Thymus (tissue), 11 donors: Measurements from ENCODE around the gene SYT2. TPM values are rescaled to one million over a fixed set of nuclear protein-coding genes. Genes with fewer than 3 reads are reported as not detected.
"Not testable (repeated sequence)": the region's sequence is repeated elsewhere in the genome, so short reads cannot be mapped to it uniquely, and the experiment has no call there.

Experiments
- DNase-seq, 9 donors: peaks; one replicate each; pipeline ENCODE4 v3.0.0-alpha.2; 2013; ENCODE audit warnings: low spot score in 9 of 9, low read depth in 6 of 9, missing footprints in 1 of 9
- H3K27ac ChIP-seq, 2 donors: one replicate each; pipeline ENCODE4 v1.5.1; 2013; ENCODE audit warnings: control low read depth in 1 of 2, low read depth in 1 of 2, low read length in 1 of 2, mild to moderate bottlenecking in 1 of 2, moderate library complexity in 1 of 2
- H3K27me3 ChIP-seq, 2 donors: one replicate each; pipeline ENCODE4 v1.5.1; 2013; ENCODE audit warnings: low read length in 1 of 2; ENCODE audit not compliant: control insufficient read depth in 2 of 2, insufficient read depth in 1 of 2
- H3K36me3 ChIP-seq, 2 donors: one replicate each; pipeline ENCODE4 v1.5.1; 2013; ENCODE audit warnings: low read length in 1 of 2, mild to moderate bottlenecking in 1 of 2, moderate library complexity in 1 of 2; ENCODE audit not compliant: control insufficient read depth in 2 of 2, insufficient read depth in 2 of 2
- H3K4me1 ChIP-seq, 2 donors: one replicate each; pipeline ENCODE4 v1.5.1; 2013; ENCODE audit warnings: low read length in 2 of 2; ENCODE audit not compliant: control insufficient read depth in 2 of 2, insufficient read depth in 2 of 2
- H3K4me3 ChIP-seq, 2 donors: one replicate each; pipeline ENCODE4 v1.5.1; 2013; ENCODE audit warnings: low read length in 2 of 2, control low read depth in 1 of 2, mild to moderate bottlenecking in 1 of 2
- H3K9me3 ChIP-seq, 2 donors: one replicate each; pipeline ENCODE4 v1.5.1; 2013; ENCODE audit warnings: low read length in 1 of 2, mild to moderate bottlenecking in 1 of 2; ENCODE audit not compliant: control insufficient read depth in 2 of 2, insufficient read depth in 1 of 2
- WGBS: extraction: QIAGEN DNeasy Blood & Tissue Kit; methylation state at CpG from one replicate; pipeline ENCODE4 v1.1.7; 2013; 5-methylcytosine and 5-hydroxymethylcytosine counted together
- polyA plus RNA-seq: library from polyadenylated mRNA; stranded (reverse); fragments of 200-250 nt; gene quantifications from one replicate; pipeline ENCODE4 v1.2.3, GENCODE V29; 2013
- total RNA-seq: library from RNA; stranded (reverse); fragments of 120-200 nt; gene quantifications from one replicate; pipeline ENCODE4 v1.2.4, GENCODE V29; 2013
- donor health status: healthy.

Gene SYT2
- total and polyA plus RNA-seq, 2 donors, result 0.05 to 0.09 TPM

GRCh38 chr1:202733251-202733650 is 23.0 kb upstream of the SYT2 start:
- DNase-seq, result no peak
- peaks cover 45 to 83% of the 10 kb centered on the region in 2 donors for H3K36me3 ChIP-seq
- H3K4me1 ChIP-seq, result no peaks in the 10 kb centered on the region
- no peaks in the 10 kb centered on the region for H3K9me3 ChIP-seq
- WGBS, result 98% methylated on average over 10 of the region's 10 CpGs
- no peak overlapping the region for H3K4me3 ChIP-seq
- no peaks in the 10 kb centered on the region for H3K27me3 ChIP-seq
- no peak overlapping the region for H3K27ac ChIP-seq

GRCh38 chr1:202728951-202729350 is 18.7 kb upstream of the SYT2 start:
- no peak overlapping the region for H3K4me3 ChIP-seq
- no peaks in the 10 kb centered on the region for H3K27me3 ChIP-seq
- no peaks in the 10 kb centered on the region for H3K9me3 ChIP-seq
- no peak for DNase-seq
- 94% methylated on average over 4 of the region's 4 CpGs for WGBS
- H3K27ac ChIP-seq, result no peak overlapping the region
- peaks cover 46 to 80% of the 10 kb centered on the region in 2 donors for H3K36me3 ChIP-seq
- no peaks in the 10 kb centered on the region for H3K4me1 ChIP-seq

GRCh38 chr1:202725526-202725925 is 15.3 kb upstream of the SYT2 start:
- Histone ChIP-seq H3K36me3 (peaks cover 27 to 47% of the 10 kb centered on the region in 2 donors), H3K27ac (no peak overlapping the region), H3K9me3 (no peaks in the 10 kb centered on the region), H3K27me3 (no peaks in the 10 kb centered on the region), H3K4me3 (no peak overlapping the region), H3K4me1 (no peaks in the 10 kb centered on the region)
- WGBS, result 97% methylated on average over 3 of the region's 3 CpGs
- DNase-seq, result no peak

- Histone ChIP-seq H3K27me3 (no peaks in the 10 kb centered on the region), H3K4me3 (no peak overlapping the region), H3K36me3 (peaks cover 13 to 29% of the 10 kb centered on the region in 2 donors), H3K9me3 (no peaks in the 10 kb centered on the region), H3K4me1 (no peaks in the 10 kb centered on the region), H3K27ac (no peak overlapping the region)
- WGBS, result 95% methylated on average over 7 of the region's 7 CpGs
- DNase-seq, result no peak
Observed at GRCh38 chr1:202723708-202724107, 13.5 kb upstream of the SYT2 start.

- not testable (repeated sequence) for H3K27ac ChIP-seq, DNase-seq, H3K4me1 ChIP-seq, H3K27me3 ChIP-seq, H3K9me3 ChIP-seq, H3K4me3 ChIP-seq
- peaks cover 11 to 22% of the 10 kb centered on the region in 2 donors for H3K36me3 ChIP-seq
- WGBS, result 89% methylated on average over 6 of the region's 6 CpGs
Observed at GRCh38 chr1:202723046-202723445, 12.8 kb upstream of the SYT2 start.

- Histone ChIP-seq H3K27ac (no peak overlapping the region), H3K4me1 (no peaks in the 10 kb centered on the region), H3K27me3 (peaks cover 10 to 43% of the 10 kb centered on the region in 2 donors)
Observed at GRCh38 chr1:202716654-202717053, 6.4 kb upstream of the SYT2 start.

GRCh38 chr1:202714202-202714601 is 3.9 kb upstream of the SYT2 start:
- peaks cover 32 to 67% of the 10 kb centered on the region in 2 donors for H3K27me3 ChIP-seq
- DNase-seq, H3K4me3 ChIP-seq, H3K4me1 ChIP-seq, H3K9me3 ChIP-seq, H3K27ac ChIP-seq, H3K36me3 ChIP-seq: not testable (repeated sequence)
- 98% methylated on average over 1 of the region's 1 CpG for WGBS

More at GRCh38 chr1:202716654-202717053, 6.4 kb upstream of the SYT2 start:
- no peak overlapping the region for H3K4me3 ChIP-seq
- WGBS, result 97% methylated on average over 2 of the region's 2 CpGs
- H3K9me3 ChIP-seq, result no peaks in the 10 kb centered on the region
- no peak for DNase-seq
- no peaks in the 10 kb centered on the region for H3K36me3 ChIP-seq

GRCh38 chr1:202713110-202713509 is 2.9 kb upstream of the SYT2 start:
- Histone ChIP-seq H3K9me3 (peaks cover 0 to 3% of the 10 kb centered on the region in 2 donors), H3K36me3 (no peaks in the 10 kb centered on the region), H3K4me1 (peaks cover 4 to 6% of the 10 kb centered on the region in 2 donors), H3K27me3 (peaks cover 38 to 76% of the 10 kb centered on the region in 2 donors), H3K27ac (no peak overlapping the region), H3K4me3 (no peak overlapping the region)
- no peak for DNase-seq
- WGBS, result 78% methylated on average over 4 of the region's 4 CpGs

- Histone ChIP-seq H3K9me3 (peaks cover 0 to 3% of the 10 kb centered on the region in 2 donors), H3K4me1 (peaks cover 4 to 6% of the 10 kb centered on the region in 2 donors), H3K27ac (no peak overlapping the region), H3K4me3 (no peak overlapping the region), H3K36me3 (no peaks in the 10 kb centered on the region), H3K27me3 (peaks cover 38 to 81% of the 10 kb centered on the region in 2 donors)
- WGBS, result 84% methylated on average over 9 of the region's 9 CpGs
- DNase-seq, result no peak
Observed at GRCh38 chr1:202711949-202712635, 1.8 kb upstream of the SYT2 start.
